GM12891 (cell line): ENCODE measurements around the gene SLC43A3.

Experiments used
- DNase-seq: peaks from one replicate; pipeline ENCODE4 v3.0.0; 2011; ENCODE audit warnings: low spot score; ENCODE audit not compliant: insufficient read length
- FAIRE-seq: peaks from 2 replicates; lab custom pipeline; 2011; peaks lifted over from hg19 to GRCh38; lab: Jason Lieb, UNC
- PAX5 ChIP-seq: IDR thresholded peaks from 2 replicates; pipeline ENCODE4 v1.6.1; 2011; ENCODE audit warnings: low read length, moderate library complexity, mild to moderate bottlenecking; ENCODE audit not compliant: insufficient read depth, severe bottlenecking
- POLR2A ChIP-seq: IDR thresholded peaks from 2 replicates; pipeline ENCODE4 v1.6.1; 2011; ENCODE audit warnings: low read depth, low read length, control low read depth
- POLR2AphosphoS5 ChIP-seq: IDR thresholded peaks from 2 replicates; pipeline ENCODE4 v1.6.1; 2011; ENCODE audit warnings: low read depth, low read length, control low read depth
- POU2F2 ChIP-seq: IDR thresholded peaks from 2 replicates; pipeline ENCODE4 v1.6.1; 2011; ENCODE audit warnings: low read depth, mild to moderate bottlenecking, control low read depth, low read length, moderate library complexity
- SPI1 ChIP-seq: IDR thresholded peaks from 2 replicates; pipeline ENCODE4 v1.6.1; 2011; ENCODE audit warnings: low read depth, low read length, control low read depth
- TAF1 ChIP-seq: IDR thresholded peaks from 2 replicates; pipeline ENCODE4 v1.6.1; 2011; ENCODE audit warnings: low read depth, low read length, control low read depth

The SLC43A3 gene

GRCh38 chr11:57421066-57421465, 5.9 kb downstream of the SLC43A3 start:
- DNase-seq, result no peak
- no peak for FAIRE-seq
- TF ChIP-seq POLR2A (0 out of 2 replicates have a peak, but pooled peaks have one; percentile 33), PAX5 (no peak), POLR2AphosphoS5 (peak; percentile 55; the same call in 1 of the 2 replicates)

GRCh38 chr11:57419146-57419545, 7.8 kb downstream of the SLC43A3 start:
- TF ChIP-seq POU2F2, result no peak
- no peak for TF ChIP-seq POLR2A
- no peak for TF ChIP-seq TAF1
- no peak for TF ChIP-seq PAX5
- TF ChIP-seq POLR2AphosphoS5, result no peak
- TF ChIP-seq SPI1, result no peak
- FAIRE-seq (no peak), DNase-seq (no peak)

GRCh38 chr11:57418131-57418530, 8.8 kb downstream of the SLC43A3 start:
- FAIRE-seq (no peak), DNase-seq (no peak)
- TF ChIP-seq POLR2A (no peak), PAX5 (no peak), POLR2AphosphoS5 (no peak), POU2F2 (no peak), SPI1 (no peak), TAF1 (no peak)

- DNase-seq (no peak), FAIRE-seq (no peak)
Observed at GRCh38 chr11:57417056-57417455, 9.9 kb downstream of the SLC43A3 start.

GRCh38 chr11:57416436-57416835, 10.5 kb downstream of the SLC43A3 start:
- DNase-seq (no peak), FAIRE-seq (no peak)
- TF ChIP-seq PAX5 (no peak), SPI1 (no peak), POU2F2 (no peak), POLR2A (no peak), POLR2AphosphoS5 (no peak), TAF1 (no peak)

More at GRCh38 chr11:57417056-57417455, 9.9 kb downstream of the SLC43A3 start:
- TF ChIP-seq POLR2A (no peak), POLR2AphosphoS5 (no peak)

GRCh38 chr11:57414612-57415212, 12.2 kb downstream of the SLC43A3 start:
- FAIRE-seq, result no peak
- DNase-seq, result no peak
- TF ChIP-seq TAF1 (no peak), PAX5 (no peak), POLR2AphosphoS5 (0 out of 2 replicates have a peak, but pooled peaks have one; percentile 16)

GRCh38 chr11:57413681-57414080, 13.2 kb downstream of the SLC43A3 start:
- TF ChIP-seq TAF1 (no peak), PAX5 (no peak), POLR2A (no peak), POU2F2 (no peak), SPI1 (no peak), POLR2AphosphoS5 (no peak)
- DNase-seq (no peak), FAIRE-seq (no peak)

GRCh38 chr11:57410287-57410686, 16.6 kb downstream of the SLC43A3 start:
- TF ChIP-seq TAF1 (no peak), POU2F2 (no peak), PAX5 (no peak), SPI1 (no peak), POLR2A (no peak), POLR2AphosphoS5 (no peak)
- FAIRE-seq (no peak), DNase-seq (no peak)

- FAIRE-seq (no peak), DNase-seq (no peak)
Observed at GRCh38 chr11:57409321-57410100, 17.4 kb downstream of the SLC43A3 start.

GRCh38 chr11:57408771-57409170, 18.1 kb downstream of the SLC43A3 start:
- FAIRE-seq (no peak), DNase-seq (no peak)
- no peak for TF ChIP-seq POLR2AphosphoS5
- TF ChIP-seq TAF1, result no peak
- no peak for TF ChIP-seq PAX5
- no peak for TF ChIP-seq POLR2A
- TF ChIP-seq SPI1, result no peak
- no peak for TF ChIP-seq POU2F2

More at GRCh38 chr11:57409321-57410100, 17.4 kb downstream of the SLC43A3 start:
- TF ChIP-seq SPI1 (no peak), TAF1 (no peak), POU2F2 (no peak), POLR2AphosphoS5 (no peak), POLR2A (no peak), PAX5 (no peak)
